GM21825 (cell line): ENCODE measurements around the gene PDGFRB.

Source experiments
- ATAC-seq: cut with Tn5 transposase; IDR thresholded peaks from one replicate; pipeline ENCODE4 v1.9.1; 2021; ENCODE audit warnings: mild to moderate bottlenecking, moderate library complexity; ENCODE audit not compliant: unreplicated experiment

PDGFRB gene

DNA sequence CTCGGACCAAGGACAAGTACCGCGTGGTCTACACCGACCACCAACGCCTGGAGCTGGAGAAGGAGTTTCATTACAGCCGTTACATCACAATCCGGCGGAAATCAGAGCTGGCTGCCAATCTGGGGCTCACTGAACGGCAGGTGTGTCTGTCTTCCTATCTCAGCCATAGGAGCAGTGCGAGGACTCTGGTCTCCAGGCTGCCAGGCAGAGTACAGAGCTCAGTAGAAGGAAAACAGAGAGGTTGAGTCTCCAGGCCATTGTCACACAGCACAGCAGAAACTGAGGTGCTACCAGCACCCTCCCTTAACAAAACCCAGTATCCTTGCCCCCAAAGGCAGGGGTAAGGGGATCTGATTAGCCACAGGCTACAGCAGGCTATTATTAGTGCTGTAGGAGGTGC is 27.1 kb upstream of the PDGFRB start:
- ATAC-seq, result no peak

DNA sequence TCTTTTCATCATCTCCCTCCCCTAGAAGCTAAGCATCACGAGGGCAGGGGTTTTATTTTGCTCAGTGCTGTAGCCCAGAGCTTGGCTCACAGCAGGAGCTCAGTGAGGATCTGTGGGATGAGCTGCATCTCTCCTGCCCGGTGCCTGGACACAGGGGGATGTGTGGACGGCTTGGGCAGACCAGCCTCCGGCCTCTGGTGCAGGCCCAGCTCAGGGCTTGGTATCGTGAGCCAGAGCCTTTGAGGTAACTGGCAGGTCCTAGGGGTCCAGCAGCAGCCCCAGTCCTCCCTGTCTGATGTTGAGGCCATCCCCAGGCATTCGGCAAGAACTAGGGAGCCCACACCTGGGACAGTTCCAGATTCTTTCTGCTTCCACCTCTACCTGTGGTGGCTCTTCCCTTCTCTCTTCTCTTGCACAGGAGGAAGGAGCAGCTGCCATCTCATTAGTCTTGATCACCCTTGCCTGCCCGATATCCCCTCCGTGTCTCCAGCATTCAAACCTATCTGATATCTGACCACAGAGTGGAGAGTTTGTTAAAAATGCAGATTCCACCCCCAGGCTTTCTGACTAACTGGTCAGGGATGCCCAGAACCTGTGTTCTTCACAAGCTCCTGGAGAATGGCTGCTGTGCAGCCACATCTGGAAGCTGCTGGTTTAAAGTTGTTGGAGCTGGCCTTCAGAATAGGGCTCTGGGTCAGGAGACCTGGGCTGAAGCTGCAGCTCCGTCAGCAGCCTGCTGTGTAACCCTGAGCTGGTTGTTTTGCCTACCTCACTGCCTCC is 26.3 kb upstream of the PDGFRB start:
- no peak for ATAC-seq

DNA sequence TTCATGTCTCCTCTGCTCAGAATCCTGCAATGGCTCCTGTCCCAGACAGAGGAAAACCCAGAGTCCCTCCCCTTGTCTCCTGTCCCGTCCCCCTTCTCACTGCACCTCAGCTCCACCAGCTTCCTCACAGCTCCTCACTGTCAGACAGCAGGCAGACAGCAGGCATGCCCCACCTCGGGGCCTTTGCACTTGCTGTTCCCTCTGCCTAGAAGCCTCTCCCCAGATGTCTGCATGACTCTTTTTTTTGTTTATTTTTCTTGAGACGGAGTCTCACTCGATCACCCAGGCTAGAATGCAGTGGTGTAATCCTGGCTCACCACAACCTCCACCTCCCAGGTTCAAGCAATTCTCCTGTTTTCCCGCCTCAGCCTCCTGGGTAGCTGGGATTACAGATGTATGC is 25.4 kb upstream of the PDGFRB start:
- no peak for ATAC-seq

DNA sequence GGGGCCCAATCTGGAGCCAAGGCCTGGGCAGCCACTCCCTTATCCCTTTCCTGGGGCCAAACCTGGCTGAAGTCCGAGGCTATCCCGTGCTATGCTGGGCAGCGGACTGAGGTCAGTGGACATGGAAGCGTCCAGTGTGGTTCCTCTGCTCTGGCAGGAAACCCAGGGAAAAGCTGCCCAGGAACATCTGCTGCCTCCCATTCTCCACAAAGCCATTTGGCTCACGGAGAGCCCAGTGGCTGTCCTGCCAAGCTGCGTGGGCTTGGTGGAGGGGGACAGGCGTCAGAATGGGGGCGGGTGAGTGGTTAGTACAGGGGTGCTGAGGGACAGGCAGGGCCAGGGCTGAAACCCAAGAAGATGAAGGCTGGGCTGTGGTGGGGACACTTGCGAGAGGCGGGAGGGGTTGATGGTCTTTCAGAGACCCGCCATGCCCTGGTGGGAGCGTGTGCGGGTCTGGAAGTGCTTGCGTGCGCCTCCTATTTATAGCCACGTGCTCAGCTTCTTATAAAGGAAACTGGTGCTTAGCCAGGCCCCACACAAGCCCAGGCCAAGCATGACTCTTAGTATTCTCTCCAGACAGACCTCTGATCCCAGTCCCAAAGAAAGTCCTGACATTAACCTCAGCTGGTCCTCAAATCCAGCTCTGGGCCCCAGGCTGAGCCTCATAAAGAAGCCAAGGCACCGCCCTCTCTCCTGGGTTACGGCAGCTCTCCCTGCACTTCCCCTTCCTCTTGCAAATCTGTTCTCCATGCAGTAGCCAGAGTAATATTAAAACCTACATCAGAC is 24.8 kb upstream of the PDGFRB start:
- no peak for ATAC-seq

DNA sequence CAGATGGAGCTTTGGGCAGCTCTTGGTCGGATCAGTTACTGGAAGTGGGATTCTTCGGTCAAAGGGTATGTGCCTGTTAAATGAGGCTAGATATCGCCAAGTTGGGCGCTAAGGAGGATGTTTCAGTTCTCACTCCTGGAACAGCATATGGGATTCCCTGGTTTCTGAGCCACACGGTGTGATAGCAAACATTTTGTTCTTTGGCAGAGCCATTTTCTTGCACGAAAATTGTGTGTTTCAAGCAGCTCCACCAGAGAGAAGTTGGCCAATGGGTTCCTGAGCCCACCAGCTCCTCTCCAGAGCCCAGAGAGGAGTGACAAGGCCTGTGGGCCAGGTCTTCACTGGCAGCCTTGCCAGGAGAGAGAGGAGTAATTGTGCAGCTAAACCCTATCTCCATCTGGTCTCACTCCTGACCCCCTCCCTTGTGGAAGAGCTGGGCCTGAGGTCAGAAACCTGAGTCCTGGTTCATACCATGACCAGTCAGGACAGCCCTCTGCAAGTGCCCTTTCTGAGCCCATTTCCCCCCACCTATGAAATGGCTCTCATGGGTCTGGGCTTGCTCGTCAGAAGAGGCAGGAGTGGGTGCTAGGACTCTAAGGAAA is 23.5 kb upstream of the PDGFRB start:
- no peak for ATAC-seq

DNA sequence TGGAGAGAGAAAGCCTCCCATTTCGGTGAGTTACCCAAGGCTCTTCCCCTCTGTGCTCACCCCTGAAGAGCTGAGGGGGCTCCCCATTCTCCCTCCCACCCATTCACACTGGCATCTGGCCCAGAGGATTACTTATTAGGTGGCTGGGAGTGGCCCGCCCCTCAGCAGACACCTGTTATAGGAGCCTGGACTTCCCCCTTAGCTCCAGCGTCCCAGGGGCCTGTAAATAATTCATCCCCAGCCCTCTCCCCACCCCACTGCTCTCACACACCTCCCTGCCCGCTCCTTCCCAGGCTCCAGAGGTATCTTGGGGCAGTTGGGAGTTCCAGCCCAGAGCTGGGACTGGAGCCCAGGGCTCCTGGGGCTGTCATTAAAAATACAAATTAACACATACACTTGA is 22.6 kb upstream of the PDGFRB start:
- ATAC-seq, result no peak

DNA sequence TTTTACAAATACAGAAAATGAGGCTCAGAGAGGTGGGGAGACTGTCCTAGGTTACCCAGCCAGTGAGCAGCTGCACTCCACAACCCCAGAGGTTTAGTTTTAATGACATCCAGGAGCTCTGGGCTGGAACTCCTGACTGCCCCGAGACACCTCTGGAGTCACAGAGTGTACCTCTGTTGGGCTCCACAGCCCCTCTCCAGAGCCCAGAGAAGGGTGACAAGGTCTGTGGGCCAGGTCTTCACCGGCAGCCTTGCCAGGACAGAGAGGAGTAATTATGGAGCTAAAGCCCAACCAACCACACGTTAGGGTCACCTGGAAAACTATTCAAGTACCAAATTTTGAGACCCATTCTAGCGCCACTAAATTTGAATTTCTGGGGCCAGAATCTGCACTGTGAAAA is 22.1 kb upstream of the PDGFRB start:
- ATAC-seq, result no peak

DNA sequence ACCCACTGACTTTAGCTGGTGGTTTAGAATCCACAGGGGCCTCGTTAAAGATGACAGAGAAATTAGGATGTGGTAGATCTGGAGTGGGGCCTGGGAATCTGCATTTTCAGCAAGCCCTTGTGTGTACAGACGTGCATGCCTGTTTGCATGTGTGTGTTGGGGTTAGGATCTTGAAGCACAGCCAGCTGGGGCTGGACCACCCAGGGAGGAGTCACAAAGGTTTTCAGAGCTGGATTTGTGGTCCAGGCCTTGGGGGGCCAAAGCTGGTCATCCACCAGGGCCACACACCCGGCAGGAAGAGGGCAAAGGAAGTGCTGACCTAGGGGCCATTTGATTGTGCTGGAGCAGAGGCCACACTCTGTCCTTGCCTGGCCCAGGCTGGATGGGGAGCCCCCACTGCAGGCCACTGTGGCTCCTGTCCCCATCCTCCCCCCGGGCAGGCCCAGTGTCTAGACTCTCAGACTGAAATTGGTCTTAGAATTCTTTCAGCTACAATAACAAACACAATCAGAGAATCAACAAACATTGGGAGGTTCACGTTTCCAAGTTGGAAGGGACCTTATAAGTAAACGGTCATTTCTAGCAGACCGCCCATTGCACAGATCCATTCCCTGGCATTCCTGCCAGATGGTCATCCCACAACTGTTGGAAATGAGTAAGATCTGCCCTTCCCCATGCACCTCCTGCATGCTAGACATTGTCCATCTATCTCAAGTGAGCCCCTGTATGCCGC is 21.3 kb upstream of the PDGFRB start:
- no peak for ATAC-seq

DNA sequence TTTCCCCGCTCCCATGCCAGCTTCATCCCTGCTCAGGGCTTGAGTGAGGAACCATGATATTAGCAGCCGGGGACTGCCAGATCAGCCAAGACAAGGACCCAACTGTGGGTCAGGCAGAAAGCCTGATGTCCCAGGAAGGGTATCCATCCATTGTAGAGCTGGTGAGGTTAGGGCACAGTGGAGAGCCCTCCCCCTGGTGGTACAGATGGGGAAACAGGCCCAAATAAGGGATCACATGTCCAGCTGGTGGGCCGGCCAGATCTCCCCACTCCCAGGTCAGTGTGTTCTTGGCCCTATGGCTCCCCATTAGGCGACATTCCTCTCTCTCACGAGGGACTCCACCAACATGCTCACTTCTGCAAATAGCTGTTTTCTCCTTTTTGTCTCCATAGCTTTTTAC is 19.9 kb upstream of the PDGFRB start:
- no peak for ATAC-seq

DNA sequence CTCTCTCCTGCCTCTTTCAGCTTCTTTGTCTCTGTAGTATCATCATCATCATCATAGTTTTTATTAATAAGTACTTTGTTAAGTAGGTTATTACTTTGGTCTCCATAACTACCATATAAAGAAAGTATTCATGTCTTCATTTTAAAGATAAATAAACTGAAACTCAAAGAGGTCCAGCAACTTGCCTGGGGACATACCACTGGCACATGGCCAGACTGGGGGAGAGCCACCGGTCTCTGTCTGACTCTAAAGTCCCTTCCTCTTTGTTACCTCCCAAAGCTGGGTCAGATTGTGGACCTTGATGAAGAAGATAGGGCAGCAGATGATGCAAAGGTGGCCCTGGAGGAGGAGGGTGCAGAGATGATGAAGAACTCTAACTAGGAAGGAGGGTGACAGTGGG is 19.4 kb upstream of the PDGFRB start:
- no peak for ATAC-seq

DNA sequence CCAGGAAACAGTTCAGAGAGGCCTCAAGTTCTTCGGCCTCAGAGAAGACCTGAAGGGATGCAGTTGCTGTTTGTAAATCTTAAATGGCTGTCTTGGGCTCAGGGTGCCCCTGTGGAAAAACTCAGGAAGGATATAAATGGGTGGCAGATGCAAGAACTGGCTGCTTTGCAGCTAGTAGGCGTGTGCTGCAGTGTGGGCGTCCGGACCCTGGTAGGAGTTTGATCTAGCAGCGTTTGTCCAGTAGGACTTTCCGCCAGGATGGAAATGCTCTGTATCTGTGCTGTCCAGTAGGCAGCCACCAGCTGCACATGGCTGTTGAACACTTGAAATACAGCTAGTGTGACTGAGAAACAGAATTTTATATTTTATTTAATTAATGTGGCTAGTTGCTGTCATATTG is 18.6 kb upstream of the PDGFRB start:
- ATAC-seq, result no peak

DNA sequence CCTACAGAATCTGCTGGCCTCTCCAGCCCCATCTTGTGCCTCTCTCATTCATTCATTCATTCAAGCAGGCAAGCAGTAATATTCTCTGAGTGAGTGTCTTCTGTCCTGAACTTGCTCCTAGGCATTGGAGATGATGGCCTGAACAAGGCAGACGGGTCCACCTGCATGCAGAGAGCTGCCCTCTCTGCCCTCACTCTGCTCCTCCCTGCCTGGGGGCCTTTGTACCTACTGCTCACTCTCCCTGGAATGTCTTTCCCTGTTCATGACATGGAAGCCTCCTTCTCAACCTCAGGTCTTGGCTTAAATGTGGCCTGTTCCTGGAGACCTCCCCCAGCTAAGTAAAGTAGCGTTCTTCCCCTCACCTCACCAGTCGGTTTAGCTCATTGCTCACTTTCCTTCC is 17.5 kb upstream of the PDGFRB start:
- no peak for ATAC-seq

DNA sequence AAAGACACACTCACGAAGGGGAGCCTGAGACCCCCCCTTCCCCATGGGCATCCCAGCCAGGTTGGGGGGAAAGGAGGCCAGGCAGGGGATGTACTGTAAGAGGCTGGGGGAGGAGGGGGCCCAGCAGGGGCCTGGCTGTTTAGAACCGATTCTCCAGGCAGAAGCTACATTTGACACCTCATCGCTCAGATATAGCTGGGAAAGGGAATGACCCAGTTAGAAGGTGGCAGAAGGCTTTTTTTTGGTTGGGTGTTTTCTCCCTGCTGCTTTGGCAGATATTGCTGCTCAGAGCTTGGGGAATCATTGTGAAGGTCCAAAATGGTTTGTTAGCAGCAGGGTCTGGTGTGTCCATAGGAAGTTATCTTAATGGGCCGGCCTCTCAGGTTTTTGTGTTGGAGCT is 16.9 kb upstream of the PDGFRB start:
- ATAC-seq, result no peak

DNA sequence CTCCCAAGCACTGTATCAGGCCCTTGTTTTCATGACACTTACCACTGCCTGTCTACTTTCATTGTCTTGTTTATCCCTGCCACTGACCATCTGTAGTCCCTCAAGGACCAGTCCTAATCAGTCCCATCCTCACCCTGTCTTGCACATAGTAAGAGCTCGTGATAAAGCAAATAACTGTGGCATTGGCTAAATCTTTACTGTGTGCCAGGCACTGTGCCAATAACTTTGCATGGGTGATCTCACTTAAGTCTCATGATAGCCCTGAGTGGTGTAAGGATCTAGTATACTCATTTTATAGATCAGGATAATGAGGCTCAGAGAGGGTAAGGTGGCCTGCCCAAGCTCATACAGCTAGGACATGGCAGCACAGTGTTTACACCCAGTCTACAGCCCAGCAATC is 16.5 kb upstream of the PDGFRB start:
- ATAC-seq, result no peak

DNA sequence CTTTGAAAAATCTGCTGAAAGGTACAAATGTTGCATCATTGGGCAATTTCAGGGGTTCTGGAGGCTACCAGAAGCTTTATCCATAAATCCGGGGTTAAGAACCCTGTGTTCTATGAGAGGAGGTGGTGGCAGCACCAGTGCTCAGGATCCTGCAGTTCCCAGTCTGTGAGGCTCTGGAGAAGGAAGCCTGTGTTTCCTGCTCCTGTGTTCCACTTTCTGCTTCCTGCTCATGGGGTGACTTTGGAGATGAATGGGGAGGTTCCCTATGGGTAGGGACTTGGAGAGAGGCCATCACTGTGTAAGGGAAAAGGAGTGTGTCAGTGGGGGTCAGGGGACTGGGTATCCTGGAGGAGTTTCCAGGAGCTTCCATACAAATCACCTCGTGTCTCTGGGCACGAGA is 13.2 kb upstream of the PDGFRB start:
- no peak for ATAC-seq

DNA sequence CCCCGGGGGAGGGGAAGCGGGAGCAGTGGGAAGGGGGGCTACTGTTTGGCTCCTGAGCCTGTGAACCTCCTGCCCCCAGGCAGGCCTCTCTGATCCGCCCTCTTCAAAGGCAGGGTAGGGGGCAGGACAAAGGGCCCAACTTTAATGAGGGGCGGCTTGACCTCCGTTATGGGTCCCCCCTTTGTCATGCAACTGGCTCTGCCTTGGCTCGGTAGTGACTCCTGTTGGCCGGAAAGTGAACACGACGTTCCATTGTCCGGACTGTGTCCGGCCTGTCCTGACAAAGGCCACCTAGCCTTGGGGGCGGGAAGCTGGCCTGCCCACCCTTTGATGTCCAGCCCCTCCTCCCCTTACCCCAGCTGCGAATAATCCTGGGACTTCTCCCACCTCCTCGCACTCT is 12.3 kb upstream of the PDGFRB start:
- ATAC-seq, result no peak

DNA sequence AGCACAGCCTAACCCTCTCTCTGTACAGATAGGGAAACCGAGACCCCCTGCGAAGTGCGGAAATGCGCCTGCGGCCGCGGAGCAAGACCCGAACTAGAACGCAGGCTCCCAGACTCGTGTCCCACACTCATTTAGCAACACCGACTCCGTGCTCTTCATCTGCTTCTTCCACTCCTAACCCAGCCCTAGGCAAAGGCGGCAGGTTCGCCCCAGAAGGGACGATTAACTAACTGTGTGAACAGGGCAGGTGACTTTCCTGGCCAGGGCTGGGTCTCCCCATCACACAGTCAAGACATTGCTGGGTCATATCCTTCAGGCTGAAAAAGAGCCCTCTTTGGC is 11.8 kb upstream of the PDGFRB start:
- ATAC-seq, result no peak

DNA sequence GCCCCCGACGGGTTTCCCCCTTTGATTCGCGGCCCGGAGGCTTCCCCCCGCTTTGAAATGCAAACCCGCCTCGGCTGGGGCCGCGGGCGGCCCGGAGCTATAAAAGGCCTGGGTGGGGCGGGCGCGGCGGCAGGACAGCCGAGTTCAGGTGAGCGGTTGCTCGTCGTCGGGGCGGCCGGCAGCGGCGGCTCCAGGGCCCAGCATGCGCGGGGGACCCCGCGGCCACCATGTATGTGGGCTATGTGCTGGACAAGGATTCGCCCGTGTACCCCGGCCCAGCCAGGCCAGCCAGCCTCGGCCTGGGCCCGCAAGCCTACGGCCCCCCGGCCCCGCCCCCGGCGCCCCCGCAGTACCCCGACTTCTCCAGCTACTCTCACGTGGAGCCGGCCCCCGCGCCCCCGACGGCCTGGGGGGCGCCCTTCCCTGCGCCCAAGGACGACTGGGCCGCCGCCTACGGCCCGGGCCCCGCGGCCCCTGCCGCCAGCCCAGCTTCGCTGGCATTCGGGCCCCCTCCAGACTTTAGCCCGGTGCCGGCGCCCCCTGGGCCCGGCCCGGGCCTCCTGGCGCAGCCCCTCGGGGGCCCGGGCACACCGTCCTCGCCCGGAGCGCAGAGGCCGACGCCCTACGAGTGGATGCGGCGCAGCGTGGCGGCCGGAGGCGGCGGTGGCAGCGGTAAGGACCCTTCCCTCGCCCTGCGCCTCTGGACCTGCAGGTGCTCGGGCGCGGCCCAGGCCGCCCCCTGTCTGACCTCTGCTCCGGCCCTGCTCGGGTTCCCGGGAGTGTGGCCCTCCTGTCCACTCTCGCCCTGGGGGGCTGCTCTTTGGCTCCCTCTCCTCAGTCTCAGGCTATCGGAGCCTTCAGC is 11.2 kb upstream of the PDGFRB start, which contains the start of gene CDX1:
TSS of gene CDX1 (plus strand) at position 129 of the 862 bp plus-strand sequence. CDS start at position 228, 99 bp downstream.
- ATAC-seq, result no peak

DNA sequence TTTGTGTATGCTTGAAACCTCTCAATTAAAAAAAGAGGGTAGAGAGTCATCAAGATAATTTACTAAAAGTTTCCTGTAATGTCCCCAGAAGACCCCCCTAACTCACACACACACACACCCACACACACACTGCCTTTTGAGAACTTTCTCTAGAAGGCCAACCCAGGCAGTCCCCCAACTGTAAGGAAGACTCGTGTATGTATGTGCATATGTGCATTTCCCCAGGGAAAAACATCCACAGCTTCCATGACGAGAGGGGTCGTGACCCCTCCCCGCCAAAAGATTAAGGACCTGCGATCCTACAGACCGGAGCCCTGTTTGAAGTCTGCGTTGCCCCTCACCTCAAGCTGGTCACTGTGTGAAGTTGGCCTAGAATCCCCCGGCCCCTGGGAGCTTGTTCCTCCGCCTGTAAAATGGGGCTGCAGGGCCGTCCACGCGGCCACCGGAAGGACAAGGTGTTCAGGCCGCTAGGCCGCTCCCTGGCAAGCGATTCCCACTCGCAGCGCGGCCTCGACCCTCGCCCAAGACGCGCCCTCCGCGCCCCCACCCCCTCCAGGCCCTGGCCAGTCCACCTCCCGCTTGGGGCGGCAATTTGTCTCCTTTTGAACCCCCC is 10.5 kb upstream of the PDGFRB start:
- ATAC-seq, result no peak
